Renal cortex interstitium (tissue), 15 donors: ENCODE data around the gene RNGTT. TPM values are rescaled to one million over a fixed set of nuclear protein-coding genes. Genes with fewer than 3 reads are reported as not detected.

Experiments
- DNase-seq, 11 donors: peaks; one replicate each; pipeline ENCODE4 v3.0.0-alpha.2; 2013; ENCODE audit warnings: low read depth in 9 of 11, low spot score in 4 of 11; ENCODE audit errors: extremely low read depth in 1 of 11
- long read RNA-seq, 16 experiments: transcript quantifications; one replicate each; lab custom pipeline, GENCODE V29; 2026
- polyA plus RNA-seq, 3 donors: library from polyadenylated mRNA; unstranded; fragments of 120-200 nt; gene quantifications; one replicate each; pipeline ENCODE4 v1.2.1, GENCODE V29; 2013; ENCODE audit not compliant: insufficient read length in 3 of 3

RNGTT gene
- polyA plus RNA-seq: 10 to 100 TPM; 14.5 to 18.0 (median 14.9) TPM
- long read RNA-seq, donor 1, full-length matches to known transcripts: 3 of 3 reads
- long read RNA-seq, donor 1, partial matches to known transcripts: 0 of 3 reads
- long read RNA-seq, donor 1, other reads (novel, unspliced or antisense): 0 of 3 reads
- long read RNA-seq, donor 2: 0 reads
- long read RNA-seq, donor 3, full-length matches to known transcripts: 1 of 1 reads
- long read RNA-seq, donor 3, partial matches to known transcripts: 0 of 1 reads
- long read RNA-seq, donor 3, other reads (novel, unspliced or antisense): 0 of 1 reads
- long read RNA-seq, donor 4, full-length matches to known transcripts: 1 of 1 reads
- long read RNA-seq, donor 4, partial matches to known transcripts: 0 of 1 reads
- long read RNA-seq, donor 4, other reads (novel, unspliced or antisense): 0 of 1 reads
- long read RNA-seq, donor 5: 0 reads
- long read RNA-seq, donor 6, full-length matches to known transcripts: 3 of 3 reads
- long read RNA-seq, donor 6, partial matches to known transcripts: 0 of 3 reads
- long read RNA-seq, donor 6, other reads (novel, unspliced or antisense): 0 of 3 reads
- long read RNA-seq, donor 7, full-length matches to known transcripts: 2 of 2 reads
- long read RNA-seq, donor 7, partial matches to known transcripts: 0 of 2 reads
- long read RNA-seq, donor 7, other reads (novel, unspliced or antisense): 0 of 2 reads
- long read RNA-seq, donor 8: 0 reads
- long read RNA-seq, donor 9, full-length matches to known transcripts: 1 of 1 reads
- long read RNA-seq, donor 9, partial matches to known transcripts: 0 of 1 reads
- long read RNA-seq, donor 9, other reads (novel, unspliced or antisense): 0 of 1 reads
- long read RNA-seq, donor 10, full-length matches to known transcripts: 8 of 8 reads
- long read RNA-seq, donor 10, partial matches to known transcripts: 0 of 8 reads
- long read RNA-seq, donor 10, other reads (novel, unspliced or antisense): 0 of 8 reads
- long read RNA-seq, donor 11, full-length matches to known transcripts: 1 of 1 reads
- long read RNA-seq, donor 11, partial matches to known transcripts: 0 of 1 reads
- long read RNA-seq, donor 11, other reads (novel, unspliced or antisense): 0 of 1 reads
- long read RNA-seq, donor 12: 0 reads
- long read RNA-seq, donor 13: 0 reads
- long read RNA-seq, donor 14, full-length matches to known transcripts: 2 of 2 reads
- long read RNA-seq, donor 14, partial matches to known transcripts: 0 of 2 reads
- long read RNA-seq, donor 14, other reads (novel, unspliced or antisense): 0 of 2 reads
- long read RNA-seq, donor 15, full-length matches to known transcripts: 1 of 1 reads
- long read RNA-seq, donor 15, partial matches to known transcripts: 0 of 1 reads
- long read RNA-seq, donor 15, other reads (novel, unspliced or antisense): 0 of 1 reads
- long read RNA-seq, donor 16, full-length matches to known transcripts: 4 of 4 reads
- long read RNA-seq, donor 16, partial matches to known transcripts: 0 of 4 reads
- long read RNA-seq, donor 16, other reads (novel, unspliced or antisense): 0 of 4 reads

DNA sequence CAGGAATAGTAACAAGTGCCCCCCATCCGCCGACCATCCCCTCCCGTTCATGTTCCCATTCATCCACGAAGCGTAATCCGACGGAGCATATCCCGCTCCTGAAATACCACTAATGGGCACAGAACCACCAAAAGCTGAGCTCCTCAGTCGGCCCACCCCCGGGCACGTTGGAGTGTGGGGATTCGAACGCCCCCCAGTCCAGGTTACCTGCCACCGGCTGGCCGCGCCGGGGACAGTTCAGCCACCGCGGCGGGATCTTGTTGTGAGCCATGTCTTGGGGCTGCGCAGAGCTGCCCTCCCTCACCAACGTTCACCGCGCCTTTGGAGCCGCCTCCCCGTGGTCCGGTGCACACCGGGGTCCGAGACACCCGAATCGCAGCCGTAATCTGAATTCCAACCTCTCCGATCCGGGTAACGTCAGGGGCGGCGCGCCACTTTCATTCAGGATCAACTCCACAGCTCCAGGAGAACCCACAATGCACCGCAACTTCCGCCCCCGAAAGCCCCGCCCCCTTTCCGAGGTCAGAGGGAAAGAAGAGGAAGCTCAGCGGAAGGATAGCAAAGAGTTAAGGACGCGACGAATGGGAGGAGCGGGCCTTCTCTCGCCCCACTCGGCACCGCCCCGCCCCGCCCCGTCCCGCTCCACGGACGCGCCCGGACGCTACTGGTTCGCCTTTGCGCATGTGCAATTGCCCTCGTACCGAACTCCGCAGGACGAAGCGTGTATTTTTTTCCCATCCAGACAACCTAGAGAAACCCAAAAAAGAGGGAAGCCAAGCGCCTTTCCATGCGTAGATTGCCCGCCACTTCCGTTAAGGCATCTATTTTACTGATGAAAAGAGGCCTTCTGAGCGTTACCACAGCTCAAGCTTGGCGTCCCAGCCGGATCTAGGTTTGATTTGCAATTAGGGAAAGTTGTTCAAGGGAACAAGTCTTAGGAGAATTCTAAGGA lies at the start of gene RNGTT:
TSS of gene RNGTT (minus strand) at position 480 of the 952 bp plus-strand sequence. CDS start at position 271, 209 bp downstream.
- DNase-seq: peak; percentile 92 to 99 (median 97)

DNA sequence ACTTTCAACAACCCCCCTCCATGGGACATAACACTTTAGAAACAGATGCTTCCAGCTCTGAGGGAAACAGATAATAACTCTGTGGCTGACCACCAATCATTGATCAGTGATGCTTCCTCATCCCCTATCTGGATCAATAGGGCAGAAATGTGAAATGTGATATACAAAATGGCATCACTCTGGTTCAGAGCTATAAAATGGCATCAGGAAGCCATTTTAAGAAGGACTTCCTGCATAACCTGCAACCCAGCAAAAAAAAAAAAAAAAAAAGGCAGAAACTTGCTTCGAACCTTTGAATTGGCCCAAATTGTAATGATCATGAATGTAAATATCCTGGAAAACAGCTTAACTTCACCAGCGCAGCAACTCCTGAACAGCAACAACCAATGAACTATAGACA lies 48.0 kb upstream of the RNGTT start:
- DNase-seq: no peak

DNA sequence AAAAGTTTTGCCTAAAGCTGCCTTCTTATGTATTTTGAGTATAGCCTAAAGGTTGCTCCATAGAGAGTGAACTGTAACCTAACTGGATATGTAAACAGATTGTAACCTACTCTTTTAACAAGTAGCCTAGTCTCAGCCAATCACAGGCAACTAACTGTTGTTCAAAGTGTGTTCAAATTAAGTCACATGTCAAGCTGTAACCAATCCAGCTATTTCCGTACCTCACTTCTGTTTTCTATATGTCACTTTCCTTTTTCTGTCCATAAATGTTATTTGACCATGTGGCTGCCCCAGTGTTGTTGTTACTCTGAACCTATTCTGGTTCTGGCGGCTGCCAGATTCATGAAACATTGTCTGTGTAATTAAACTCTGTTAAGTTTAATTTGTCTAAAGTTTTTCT lies 47.4 kb upstream of the RNGTT start:
- DNase-seq: no peak

DNA sequence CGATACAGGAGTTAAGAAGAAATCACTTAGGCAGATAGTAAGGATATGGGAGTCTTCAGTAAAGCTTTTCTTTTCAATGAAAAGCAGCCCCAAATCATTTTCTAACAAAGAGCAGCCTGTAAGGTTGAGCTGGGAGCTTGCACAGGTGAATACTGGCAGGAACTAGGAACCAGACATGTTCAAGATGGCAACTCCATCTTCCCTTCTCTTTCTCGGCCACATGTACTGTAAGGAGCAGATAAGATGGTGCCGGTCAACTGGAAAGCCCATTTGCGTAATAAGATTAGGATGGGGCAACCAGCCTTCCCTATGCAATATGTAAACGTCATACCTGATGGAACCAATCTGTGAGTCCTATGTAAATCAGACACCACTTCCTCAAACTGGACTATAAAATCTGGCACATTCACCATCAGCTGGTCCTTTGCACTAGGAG lies 46.2 kb upstream of the RNGTT start:
- DNase-seq: no peak

DNA sequence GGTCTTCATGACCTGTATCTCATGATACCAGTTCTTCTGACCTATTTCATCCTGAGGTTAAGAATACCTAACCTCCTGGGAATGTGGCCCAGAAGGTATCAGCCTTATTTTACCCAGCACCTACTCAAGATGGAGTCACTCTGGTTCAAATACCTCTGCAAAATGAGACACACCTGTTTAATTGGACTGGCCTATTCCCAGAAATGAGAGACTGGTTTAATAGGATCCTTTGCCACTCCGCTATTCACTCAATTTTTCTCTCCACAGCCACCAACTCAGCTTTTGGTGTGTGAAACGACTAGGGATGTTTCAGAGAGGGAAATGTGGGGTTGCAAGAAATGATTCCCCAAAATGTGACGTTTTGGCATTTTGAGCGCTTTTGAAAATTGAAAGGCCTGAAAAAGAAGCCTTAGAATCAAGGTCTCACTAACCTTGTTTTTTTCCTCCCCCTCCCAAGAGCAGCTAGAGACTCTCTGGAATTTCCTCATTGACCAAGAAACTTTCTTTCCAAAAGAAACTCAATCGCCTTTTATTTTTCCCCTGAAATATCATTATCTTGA lies 45.5 kb upstream of the RNGTT start:
- no peak for DNase-seq

DNA sequence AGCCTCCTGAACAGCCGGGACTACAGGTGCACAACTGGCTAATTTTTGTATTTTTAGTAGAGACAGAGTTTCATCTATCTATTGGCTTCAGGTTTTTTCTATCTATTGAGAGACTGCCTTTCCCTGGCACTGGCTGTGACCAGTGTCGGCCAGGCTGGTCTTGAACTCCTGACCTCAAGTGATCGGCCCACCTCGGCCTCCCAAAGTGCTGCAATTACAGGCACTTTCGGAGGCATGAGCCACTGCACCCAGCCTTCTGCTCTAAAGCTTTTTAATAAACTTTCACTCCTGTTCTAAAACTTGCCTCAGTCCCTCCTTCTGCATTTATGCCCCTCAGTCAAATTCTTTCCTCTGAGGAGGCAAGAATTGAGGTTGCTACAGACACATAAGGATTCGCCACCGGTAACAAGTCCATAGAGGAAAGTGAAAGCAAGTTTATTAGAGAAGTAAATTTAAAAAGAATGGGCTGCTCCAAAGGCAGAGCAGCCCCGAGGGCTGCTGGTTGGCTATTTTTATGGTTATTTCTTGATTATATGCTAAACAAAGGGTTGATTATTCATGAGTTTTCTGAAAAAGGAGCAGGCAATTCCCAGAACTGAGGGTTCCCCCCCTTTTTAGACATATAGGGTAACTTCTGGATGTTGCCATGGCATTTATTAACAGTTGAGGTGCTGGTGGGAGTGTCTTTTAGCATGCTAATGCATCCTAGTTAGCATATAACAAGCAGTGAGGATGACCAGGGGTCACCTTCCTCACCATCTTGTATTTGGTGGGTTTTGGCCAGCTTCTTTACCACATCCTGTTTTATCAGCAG lies 44.8 kb upstream of the RNGTT start:
- no peak for DNase-seq

DNA sequence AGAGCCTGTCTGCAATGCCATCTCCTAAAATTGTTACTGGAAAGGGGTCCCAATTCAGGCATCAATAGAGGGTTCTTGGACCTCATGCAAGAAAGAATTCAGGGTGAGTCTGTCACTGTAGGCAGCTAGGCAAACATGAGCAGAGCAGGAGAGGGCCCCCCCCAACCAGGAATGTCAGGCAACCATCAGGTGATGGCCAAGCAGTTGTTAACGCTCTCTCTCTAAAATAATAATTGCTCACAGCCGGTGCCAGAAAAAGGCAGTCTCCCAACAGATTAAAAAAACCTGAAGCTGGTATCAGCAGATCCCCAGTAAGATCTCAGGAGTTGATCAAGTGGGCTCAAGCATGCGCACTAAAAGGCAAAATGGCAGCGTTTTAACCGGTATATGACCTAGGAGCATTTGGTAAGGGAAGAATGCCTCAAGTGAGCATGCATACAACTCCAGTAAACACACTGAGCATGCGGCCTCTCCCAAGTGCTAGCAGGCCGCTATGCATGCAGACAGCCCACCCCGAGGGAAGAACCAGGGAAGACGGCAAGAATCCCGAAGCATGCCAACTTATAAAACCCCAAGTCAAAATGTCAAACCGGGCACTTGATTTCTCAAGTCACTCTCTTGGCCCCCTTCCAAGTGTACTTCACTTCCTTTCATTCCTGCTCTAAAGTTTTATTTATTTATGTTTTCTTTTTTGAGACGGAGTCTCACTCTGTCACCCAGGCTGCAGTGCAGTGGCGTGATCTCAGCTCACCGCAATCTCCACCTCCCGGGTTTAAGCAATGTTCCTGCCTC lies 44.0 kb upstream of the RNGTT start:
- DNase-seq: no peak

DNA sequence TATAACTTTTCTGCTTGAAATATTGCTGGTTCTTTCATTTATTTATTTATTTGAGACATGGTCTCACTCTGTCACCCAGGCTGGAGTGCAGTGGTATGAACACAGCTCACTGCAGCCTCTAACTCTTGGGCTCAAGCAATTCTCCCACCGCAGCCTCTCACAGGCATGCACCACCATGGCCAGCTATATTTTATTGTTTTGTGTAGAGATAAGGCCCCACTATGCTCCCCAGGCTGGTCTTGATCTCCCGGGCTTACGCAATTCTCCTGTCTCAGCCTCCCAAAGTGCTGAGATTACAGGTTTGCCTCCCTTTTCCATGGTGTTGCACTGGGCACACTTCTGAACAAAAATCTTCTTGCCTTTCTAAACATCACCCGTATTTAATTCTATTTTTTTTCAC lies 39.1 kb upstream of the RNGTT start:
- no peak for DNase-seq

DNA sequence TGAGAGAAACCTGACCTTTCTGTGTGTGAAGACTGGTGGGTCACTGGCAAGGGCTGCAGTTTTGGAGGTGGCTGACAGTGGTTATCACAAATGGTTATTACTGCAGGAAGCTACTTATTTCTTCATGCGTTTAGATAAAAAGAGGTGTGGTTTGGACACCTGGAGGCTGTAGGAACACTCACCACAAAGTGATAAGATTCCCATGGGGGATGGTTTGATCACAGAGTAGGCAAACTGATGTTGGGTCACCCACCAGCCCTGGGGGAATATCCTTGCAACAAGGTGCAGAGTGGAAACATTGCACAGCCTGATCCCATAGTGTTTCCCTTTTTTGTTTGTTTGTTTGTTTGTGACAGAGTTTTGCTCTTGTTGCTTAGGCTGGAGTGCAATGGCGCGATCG lies 33.9 kb upstream of the RNGTT start:
- DNase-seq: no peak

DNA sequence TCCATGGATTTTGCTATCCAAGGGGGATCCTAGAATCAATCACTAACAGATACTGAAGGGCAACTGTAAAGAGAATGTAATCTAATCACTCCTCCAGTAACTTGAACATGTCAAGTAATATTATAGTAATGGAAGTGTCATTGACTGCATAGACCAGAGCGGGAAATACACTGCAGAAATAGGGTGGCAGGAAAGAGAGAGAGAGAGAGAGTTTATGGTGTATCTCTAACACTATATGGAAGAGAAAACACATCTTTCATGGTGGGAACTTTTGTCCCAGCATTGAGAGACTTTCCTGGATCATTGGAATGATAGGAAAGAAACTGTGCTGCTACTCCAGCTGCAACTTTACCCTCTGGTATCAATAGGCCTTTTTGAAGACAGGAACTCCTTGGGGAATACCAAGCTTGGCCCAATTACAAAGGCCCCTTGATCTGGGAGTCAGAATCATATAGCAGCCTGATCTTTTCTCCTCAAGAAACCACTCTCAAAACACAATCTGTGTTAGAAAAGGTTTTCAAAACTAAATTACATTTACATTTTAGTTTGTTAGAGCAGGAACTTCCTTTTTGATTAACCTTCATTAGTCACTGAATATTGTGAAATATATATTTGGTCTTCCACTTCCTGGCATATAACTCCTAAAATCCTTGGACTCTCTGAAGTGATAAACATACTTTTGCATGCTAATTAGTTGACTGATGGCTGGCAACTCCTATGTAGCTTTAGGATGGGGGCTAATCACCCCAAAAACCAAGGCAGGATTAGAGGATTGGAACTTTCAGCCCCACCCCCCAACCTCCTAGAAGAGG lies 29.5 kb upstream of the RNGTT start:
- DNase-seq: no peak

DNA sequence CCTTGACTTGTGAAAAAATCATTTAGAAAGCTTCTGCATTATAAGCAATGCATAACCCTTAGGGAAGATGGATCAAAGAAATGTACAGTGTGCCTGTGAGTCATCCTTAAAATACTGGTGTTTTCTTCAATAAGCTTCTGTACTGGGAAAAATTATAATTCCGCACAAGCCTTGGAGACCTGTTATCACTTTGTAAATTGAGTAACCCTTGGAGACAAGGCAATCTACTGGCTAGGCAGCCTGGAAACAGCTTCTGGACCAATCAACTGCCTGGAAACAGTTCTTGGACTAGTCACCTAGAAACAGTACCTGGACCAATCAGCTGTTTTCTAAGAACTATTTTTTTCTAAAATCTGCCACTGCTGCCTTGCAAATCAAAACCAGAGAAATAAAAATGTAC lies 25.8 kb upstream of the RNGTT start:
- no peak for DNase-seq

DNA sequence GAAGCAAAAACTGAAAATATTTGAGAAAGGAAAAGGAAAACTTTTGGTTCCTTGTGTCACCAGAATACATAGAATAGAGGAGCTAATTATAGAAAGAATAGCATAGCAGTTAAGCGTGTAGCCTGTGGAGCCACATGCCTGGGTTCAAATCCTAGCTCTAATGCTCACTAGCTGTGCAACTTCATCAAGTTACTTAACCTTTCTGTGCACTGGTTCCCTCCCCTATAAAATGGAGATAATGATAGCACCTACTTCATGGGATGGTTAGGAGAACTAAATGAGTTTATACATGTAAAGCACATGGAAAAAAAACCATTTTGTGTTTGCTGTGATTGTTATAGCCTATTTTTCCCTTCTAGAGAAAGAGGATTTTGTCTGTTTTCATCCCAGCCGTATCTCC lies 24.5 kb upstream of the RNGTT start:
- no peak for DNase-seq

DNA sequence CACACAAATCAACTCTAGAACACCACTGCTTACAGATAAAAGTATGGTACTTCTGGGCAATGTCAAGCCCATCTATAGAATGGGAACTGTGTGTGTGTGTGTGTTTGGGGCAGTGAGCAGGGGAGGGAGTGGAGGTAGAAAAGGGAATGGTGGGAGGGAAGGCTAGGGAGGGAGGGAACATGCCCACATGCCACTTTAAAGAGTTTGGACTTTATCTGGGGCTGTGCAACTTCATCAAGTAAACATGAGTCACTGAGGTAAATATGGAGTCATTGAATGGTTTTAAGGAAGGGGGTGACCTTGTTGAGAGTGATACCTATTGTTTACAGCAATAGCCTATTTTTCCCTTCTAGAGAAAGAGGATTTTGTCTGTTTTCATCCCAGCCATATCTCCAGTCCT lies 22.5 kb upstream of the RNGTT start:
- DNase-seq: no peak

DNA sequence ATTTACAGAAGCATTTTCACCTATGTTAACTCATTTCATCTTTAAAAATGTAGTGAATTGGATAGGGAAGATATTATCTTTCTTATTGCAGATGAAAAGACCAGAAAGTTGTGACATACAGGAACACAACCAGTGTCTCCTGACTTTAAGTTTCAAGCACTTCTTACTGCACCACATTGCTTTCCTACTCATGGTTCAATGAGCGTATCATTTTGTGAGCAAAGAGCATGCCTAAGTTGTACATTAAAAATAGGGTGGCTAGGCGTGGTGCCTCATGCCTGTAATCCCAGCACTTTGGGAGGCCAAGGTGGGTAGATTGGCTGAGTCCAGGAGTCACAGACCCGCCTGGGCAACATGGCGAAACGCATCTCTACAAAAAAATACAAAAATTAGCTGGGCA lies 21.2 kb upstream of the RNGTT start:
- DNase-seq: no peak

DNA sequence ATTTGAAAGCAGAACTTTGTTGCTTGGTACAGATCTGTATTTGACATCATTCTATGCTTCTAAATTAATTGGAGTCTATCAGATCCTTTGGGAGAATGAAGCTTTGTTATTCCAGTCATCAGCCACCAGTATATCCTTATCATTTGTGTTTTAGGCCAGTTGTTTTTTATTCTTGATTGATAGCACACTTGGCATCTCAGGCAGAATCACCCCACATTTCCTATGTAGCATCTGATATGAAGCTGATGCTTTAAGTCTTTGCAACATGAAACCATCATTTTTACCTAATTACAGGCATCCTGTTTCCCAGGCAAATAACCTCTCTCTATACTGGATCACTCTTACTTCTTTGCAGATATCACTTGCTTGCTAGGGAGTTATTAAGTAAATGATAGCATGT lies 20.7 kb upstream of the RNGTT start:
- no peak for DNase-seq
